GM12864 (cell line): ENCODE measurements around the gene ALDH1L1.

ENCODE experiments used
- DNase-seq: peaks from one replicate; pipeline ENCODE4 v3.0.0-alpha.2; 2011; ENCODE audit warnings: low read depth
- H3K4me3 ChIP-seq: 2 replicates; pipeline ENCODE4 v1.5.1; 2011; ENCODE audit warnings: mild to moderate bottlenecking, low read depth, low read length, control low read depth
- CTCF ChIP-seq: IDR thresholded peaks from 2 replicates; pipeline ENCODE4 v1.5.1; 2011; ENCODE audit warnings: low read depth, mild to moderate bottlenecking, moderate library complexity, low read length, control low read depth, inconsistent platforms; ENCODE audit errors: missing control alignments

ALDH1L1 gene

GRCh38 chr3:126110431-126111125 lies 69.8 kb downstream of the ALDH1L1 start:
- no peak for DNase-seq

GRCh38 chr3:126109880-126110235 lies 70.5 kb downstream of the ALDH1L1 start:
- no peak overlapping the region for H3K4me3 ChIP-seq
- TF ChIP-seq CTCF, result no peak
- DNase-seq, result no peak

More at GRCh38 chr3:126110431-126111125, 69.8 kb downstream of the ALDH1L1 start:
- no peak overlapping the region for H3K4me3 ChIP-seq
- TF ChIP-seq CTCF, result no peak

- DNase-seq, result no peak
- H3K4me3 ChIP-seq, result no peak overlapping the region
- no peak for TF ChIP-seq CTCF
Observed at GRCh38 chr3:126109146-126109879, 71.1 kb downstream of the ALDH1L1 start.

GRCh38 chr3:126108676-126109050 lies 71.7 kb downstream of the ALDH1L1 start:
- no peak for DNase-seq
- no peak overlapping the region for H3K4me3 ChIP-seq
- no peak for TF ChIP-seq CTCF

GRCh38 chr3:126107957-126108675 lies 72.3 kb downstream of the ALDH1L1 start:
- no peak overlapping the region for H3K4me3 ChIP-seq
- TF ChIP-seq CTCF, result no peak
- no peak for DNase-seq

- H3K4me3 ChIP-seq, result no peak overlapping the region
- TF ChIP-seq CTCF, result no peak
- DNase-seq, result no peak
Observed at GRCh38 chr3:126107203-126107939, 73.0 kb downstream of the ALDH1L1 start.
